HEK293 (cell line): ENCODE measurements around the gene RHOT2.
A peak's percentile ranks its signal among the peaks of the same experiment; 100 is the strongest.

Experiments used
- BCL11B ChIP-seq: fragments of 450-650 bp; formaldehyde crosslinking; IDR thresholded peaks from 2 replicates; pipeline ENCODE4 v1.5.1; 2016; ENCODE audit warnings: low read depth, missing biosample characterization, missing genetic modification characterization
- ELK4 ChIP-seq: IDR thresholded peaks from 2 replicates; pipeline ENCODE4 v1.6.1; 2011; ENCODE audit warnings: mild to moderate bottlenecking, low read depth, low read length, borderline replicate concordance
- GLIS1 ChIP-seq: fragments of 450-650 bp; formaldehyde crosslinking; IDR thresholded peaks from 2 replicates; pipeline ENCODE4 v1.5.1; 2016; ENCODE audit warnings: missing biosample characterization, missing genetic modification characterization
- IKZF3 ChIP-seq: fragments of 450-650 bp; IDR thresholded peaks from 2 replicates; pipeline ENCODE4 v1.5.0; 2018; ENCODE audit warnings: missing biosample characterization, mild to moderate bottlenecking, missing genetic modification characterization, moderate library complexity
- KLF7 ChIP-seq: fragments of 450-650 bp; formaldehyde crosslinking; IDR thresholded peaks from 2 replicates; pipeline ENCODE4 v1.5.1; 2016; ENCODE audit warnings: missing biosample characterization, missing genetic modification characterization, borderline replicate concordance
- KLF8 ChIP-seq: fragments of 450-650 bp; formaldehyde crosslinking; IDR thresholded peaks from 2 replicates; pipeline ENCODE4 v1.5.1; 2016; ENCODE audit warnings: missing biosample characterization, missing genetic modification characterization
- SP2 ChIP-seq: fragments of 450-650 bp; formaldehyde crosslinking; IDR thresholded peaks from 2 replicates; pipeline ENCODE4 v1.5.1; 2016; ENCODE audit warnings: missing biosample characterization, missing genetic modification characterization
- ZBTB6 ChIP-seq: fragments of 450-650 bp; formaldehyde crosslinking; IDR thresholded peaks from 2 replicates; pipeline ENCODE4 v1.5.1; 2017; ENCODE audit warnings: missing biosample characterization, missing genetic modification characterization
- ZEB2 ChIP-seq: fragments of 450-650 bp; formaldehyde crosslinking; IDR thresholded peaks from 2 replicates; pipeline ENCODE4 v1.5.1; 2016; ENCODE audit warnings: missing biosample characterization, missing genetic modification characterization
- ZFHX2 ChIP-seq: fragments of 450-650 bp; formaldehyde crosslinking; conservative IDR thresholded peaks from 2 replicates; pipeline ENCODE4 v1.5.1; 2016; ENCODE audit warnings: missing biosample characterization, missing genetic modification characterization
- ZNF10 ChIP-seq: fragments of 450-650 bp; formaldehyde crosslinking; IDR thresholded peaks from 2 replicates; pipeline ENCODE4 v1.5.1; 2017; ENCODE audit warnings: missing biosample characterization, missing genetic modification characterization
- ZNF146 ChIP-seq: fragments of 450-650 bp; formaldehyde crosslinking; IDR thresholded peaks from 2 replicates; pipeline ENCODE4 v1.5.1; 2016; ENCODE audit warnings: missing biosample characterization, missing genetic modification characterization
- ZNF16 ChIP-seq: fragments of 450-650 bp; formaldehyde crosslinking; IDR thresholded peaks from 2 replicates; pipeline ENCODE4 v1.5.1; 2016; ENCODE audit warnings: low read depth, missing biosample characterization, missing genetic modification characterization
- ZNF223 ChIP-seq: fragments of 450-650 bp; formaldehyde crosslinking; IDR thresholded peaks from 2 replicates; pipeline ENCODE4 v1.5.1; 2016; ENCODE audit warnings: missing biosample characterization, missing genetic modification characterization
- ZNF311 ChIP-seq: fragments of 450-650 bp; formaldehyde crosslinking; IDR thresholded peaks from 2 replicates; pipeline ENCODE4 v1.5.1; 2017; ENCODE audit warnings: missing biosample characterization, missing genetic modification characterization, borderline replicate concordance
- ZNF354C ChIP-seq: fragments of 450-650 bp; formaldehyde crosslinking; IDR thresholded peaks from 2 replicates; pipeline ENCODE4 v1.5.1; 2016; ENCODE audit warnings: missing biosample characterization, missing genetic modification characterization, low read depth, borderline replicate concordance
- ZNF37A ChIP-seq: fragments of 450-650 bp; IDR thresholded peaks from 2 replicates; pipeline ENCODE4 v1.5.1; 2018; ENCODE audit warnings: missing biosample characterization, missing genetic modification characterization
- ZNF514 ChIP-seq: fragments of 450-650 bp; formaldehyde crosslinking; IDR thresholded peaks from 2 replicates; pipeline ENCODE4 v1.5.1; 2016; ENCODE audit warnings: missing biosample characterization, missing genetic modification characterization
- ZNF529 ChIP-seq: fragments of 450-650 bp; formaldehyde crosslinking; IDR thresholded peaks from 2 replicates; pipeline ENCODE4 v1.5.1; 2017; ENCODE audit warnings: missing genetic modification characterization, missing biosample characterization; ENCODE audit not compliant: insufficient replicate concordance
- ZNF555 ChIP-seq: fragments of 450-650 bp; formaldehyde crosslinking; conservative IDR thresholded peaks from 2 replicates; pipeline ENCODE4 v1.5.1; 2017; ENCODE audit warnings: missing biosample characterization, mild to moderate bottlenecking, missing genetic modification characterization, inconsistent platforms
- ZNF596 ChIP-seq: fragments of 450-650 bp; IDR thresholded peaks from 2 replicates; pipeline ENCODE4 v1.5.0; 2018; ENCODE audit warnings: missing biosample characterization, mild to moderate bottlenecking, missing genetic modification characterization, moderate library complexity
- ZNF654 ChIP-seq: fragments of 450-650 bp; formaldehyde crosslinking; IDR thresholded peaks from 2 replicates; pipeline ENCODE4 v1.5.1; 2016; ENCODE audit warnings: low read depth, missing biosample characterization, missing genetic modification characterization
- ZNF658 ChIP-seq: fragments of 450-650 bp; formaldehyde crosslinking; IDR thresholded peaks from 2 replicates; pipeline ENCODE4; 2016; ENCODE audit warnings: missing biosample characterization, missing genetic modification characterization
- ZNF768 ChIP-seq: fragments of 450-650 bp; formaldehyde crosslinking; IDR thresholded peaks from 2 replicates; pipeline ENCODE4 v1.5.1; 2018; ENCODE audit warnings: missing biosample characterization, mild to moderate bottlenecking, missing genetic modification characterization
- ZNF776 ChIP-seq: fragments of 450-650 bp; formaldehyde crosslinking; IDR thresholded peaks from 2 replicates; pipeline ENCODE4 v1.5.0; 2017; ENCODE audit warnings: missing biosample characterization, missing genetic modification characterization, borderline replicate concordance
- ZNF792 ChIP-seq: fragments of 450-650 bp; formaldehyde crosslinking; IDR thresholded peaks from 2 replicates; pipeline ENCODE4 v1.5.1; 2016; ENCODE audit warnings: missing biosample characterization, missing genetic modification characterization
- TF ChIP-seq, protein P1 (sequence below): fragments of 450-650 bp; formaldehyde crosslinking; IDR thresholded peaks from 2 replicates; pipeline ENCODE4 v1.5.1; 2016; ENCODE audit warnings: missing biosample characterization, missing genetic modification characterization

The RHOT2 gene

DNA sequence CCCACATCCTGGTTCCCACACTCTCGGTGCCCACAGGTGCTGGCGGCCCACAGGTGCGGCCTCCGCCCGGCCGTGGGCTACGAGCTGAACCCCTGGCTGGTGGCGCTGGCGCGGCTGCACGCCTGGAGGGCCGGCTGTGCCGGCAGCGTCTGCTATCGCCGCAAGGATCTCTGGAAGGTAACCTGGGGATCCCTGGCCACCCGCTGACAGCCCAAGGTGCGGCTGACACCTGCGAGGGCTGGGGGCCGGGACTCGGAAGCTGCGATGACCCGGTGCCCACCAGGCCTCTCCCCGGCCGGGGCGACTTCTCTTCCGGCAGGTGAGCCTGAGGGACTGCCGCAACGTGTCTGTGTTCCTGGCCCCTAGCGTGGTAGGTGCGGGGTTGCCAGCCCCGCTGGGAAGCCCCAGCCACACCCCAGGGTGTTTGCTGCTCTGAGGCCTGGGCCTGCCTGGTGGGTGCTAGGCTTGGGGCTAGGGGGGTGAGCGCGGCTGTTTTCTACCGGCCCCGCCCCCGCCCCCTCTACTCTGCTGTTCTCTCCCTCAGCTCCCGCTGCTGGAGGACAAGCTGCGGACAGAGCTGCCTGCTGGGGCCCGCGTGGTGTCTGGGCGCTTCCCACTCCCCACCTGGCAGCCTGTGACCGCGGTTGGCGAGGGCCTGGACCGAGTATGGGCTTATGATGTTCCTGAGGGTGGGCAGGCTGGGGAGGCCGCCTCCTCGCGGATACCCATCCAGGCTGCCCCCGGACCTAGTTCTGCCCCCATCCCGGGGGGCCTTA lies 54.0 kb downstream of the RHOT2 start (continued):
- TF ChIP-seq ZNF223 (tag by site-specific recombination): no peak
- TF ChIP-seq ZNF776: no peak
- TF ChIP-seq ZNF311: no peak
- no peak for TF ChIP-seq ZNF654 (tag by site-specific recombination)
- no peak for TF ChIP-seq ZNF768 (tag by site-specific recombination)
- no peak for TF ChIP-seq ZNF10 (tag by site-specific recombination)
- no peak for TF ChIP-seq ELK4
- peak; percentile 79 for TF ChIP-seq ZFHX2 (tag by site-specific recombination)
- no peak for TF ChIP-seq ZNF514 (tag by site-specific recombination)
- TF ChIP-seq IKZF3: no peak
- TF ChIP-seq ZEB2 (tag by site-specific recombination): 0 out of 2 replicates have a peak, but pooled peaks have one; percentile 35
- no peak for TF ChIP-seq ZNF16
- TF ChIP-seq ZNF792 (tag by site-specific recombination): no peak
- TF ChIP-seq ZNF529: no peak
- TF ChIP-seq KLF8 (tag by site-specific recombination): peak; percentile 35; the same call in 1 of the 2 replicates
- TF ChIP-seq ZNF37A: no peak
- TF ChIP-seq SP2: peak; percentile 32; the same call in 1 of the 2 replicates
- TF ChIP-seq ZNF596 (tag by site-specific recombination): no peak
- no peak for TF ChIP-seq ZNF146 (tag by site-specific recombination)
- TF ChIP-seq ZNF658: no peak
- TF ChIP-seq, protein P1, sequence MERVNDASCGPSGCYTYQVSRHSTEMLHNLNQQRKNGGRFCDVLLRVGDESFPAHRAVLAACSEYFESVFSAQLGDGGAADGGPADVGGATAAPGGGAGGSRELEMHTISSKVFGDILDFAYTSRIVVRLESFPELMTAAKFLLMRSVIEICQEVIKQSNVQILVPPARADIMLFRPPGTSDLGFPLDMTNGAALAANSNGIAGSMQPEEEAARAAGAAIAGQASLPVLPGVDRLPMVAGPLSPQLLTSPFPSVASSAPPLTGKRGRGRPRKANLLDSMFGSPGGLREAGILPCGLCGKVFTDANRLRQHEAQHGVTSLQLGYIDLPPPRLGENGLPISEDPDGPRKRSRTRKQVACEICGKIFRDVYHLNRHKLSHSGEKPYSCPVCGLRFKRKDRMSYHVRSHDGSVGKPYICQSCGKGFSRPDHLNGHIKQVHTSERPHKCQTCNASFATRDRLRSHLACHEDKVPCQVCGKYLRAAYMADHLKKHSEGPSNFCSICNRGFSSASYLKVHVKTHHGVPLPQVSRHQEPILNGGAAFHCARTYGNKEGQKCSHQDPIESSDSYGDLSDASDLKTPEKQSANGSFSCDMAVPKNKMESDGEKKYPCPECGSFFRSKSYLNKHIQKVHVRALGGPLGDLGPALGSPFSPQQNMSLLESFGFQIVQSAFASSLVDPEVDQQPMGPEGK (tag by site-specific recombination): peak; percentile 75
- TF ChIP-seq GLIS1 (tag by site-specific recombination): peak; percentile 49; the same call in 1 of the 2 replicates
- no peak for TF ChIP-seq ZNF555
- TF ChIP-seq ZNF354C (tag by site-specific recombination): no peak
- TF ChIP-seq KLF7 (tag by site-specific recombination): no peak
- no peak for TF ChIP-seq ZBTB6 (tag by site-specific recombination)
- TF ChIP-seq BCL11B (tag by site-specific recombination): 0 out of 2 replicates have a peak, but pooled peaks have one; percentile 28
